Mononuclear cell (primary cell): Measurements from ENCODE around the gene SLC11A2. TPM values are rescaled to one million over a fixed set of nuclear protein-coding genes. Genes with fewer than 3 reads are reported as not detected.
"Not testable (repeated sequence)": the region's sequence is repeated elsewhere in the genome, so short reads cannot be mapped to it uniquely, and the experiment has no call there.

Source experiments
- H3K27me3 ChIP-seq: 2 replicates; pipeline ENCODE4 v1.6.0; 2011; ENCODE audit warnings: low read length, control low read depth; ENCODE audit not compliant: insufficient read depth
- H3K4me1 ChIP-seq: 2 replicates; pipeline ENCODE4 v1.5.1; 2011; ENCODE audit warnings: mild to moderate bottlenecking, low read length, control low read depth; ENCODE audit not compliant: insufficient read depth
- H3K4me3 ChIP-seq: 2 replicates; pipeline ENCODE4 v1.5.1; 2011; ENCODE audit warnings: mild to moderate bottlenecking, low read length, moderate library complexity
- H3K9me3 ChIP-seq: 2 replicates; pipeline ENCODE4 v1.5.1; 2011; ENCODE audit warnings: low read depth, mild to moderate bottlenecking, control low read depth, low read length
- total RNA-seq: library from RNA; depleted of rRNA; stranded (reverse); fragments of >200 nt; gene quantifications from one replicate; pipeline ENCODE4 v1.2.3, GENCODE V29; 2012

The SLC11A2 gene
- total RNA-seq, 1 donor, result 51.2 TPM

DNA sequence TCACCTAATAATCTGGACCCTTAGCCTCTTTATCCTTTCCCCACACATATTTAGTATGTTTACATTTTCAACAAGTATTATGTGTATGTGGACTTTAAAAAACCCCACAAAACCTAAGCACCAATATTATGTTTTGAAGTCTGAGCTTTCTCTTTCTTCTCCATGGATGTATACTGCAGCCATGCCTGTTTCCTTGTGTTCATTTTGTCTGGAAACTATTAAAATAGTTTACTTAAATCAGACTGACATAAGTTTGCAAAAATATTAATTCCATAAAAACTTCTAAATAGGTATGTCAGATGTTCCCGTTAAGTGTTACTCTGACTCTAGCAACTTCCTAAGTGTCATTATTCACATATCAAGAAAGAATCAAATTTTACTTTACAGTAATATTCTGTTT lies 70.9 kb downstream of the SLC11A2 start:
- no peaks in the 10 kb centered on the region for H3K9me3 ChIP-seq
- peaks cover 5% of the 10 kb centered on the region for H3K4me1 ChIP-seq
- H3K27me3 ChIP-seq, result no peaks in the 10 kb centered on the region
- no peak overlapping the region for H3K4me3 ChIP-seq

DNA sequence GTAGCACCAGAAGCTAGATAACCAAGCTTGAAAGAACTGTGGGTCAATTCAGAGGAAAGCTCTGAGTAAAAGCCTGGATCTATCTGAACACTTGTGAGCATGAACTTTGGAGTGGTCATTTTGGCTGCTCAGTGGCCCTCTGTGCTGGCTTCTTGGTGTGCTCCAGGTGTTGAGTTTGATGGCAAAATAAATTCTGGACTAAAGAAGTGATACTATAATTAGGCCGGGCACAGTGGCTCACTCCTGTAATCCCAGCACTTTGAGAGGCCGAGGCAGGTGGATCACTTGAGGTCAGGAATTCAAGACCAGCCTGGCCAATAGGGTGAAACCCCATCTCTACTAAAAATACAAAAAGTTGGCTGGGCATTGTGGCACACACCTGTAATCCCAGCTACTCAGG lies 71.4 kb downstream of the SLC11A2 start:
- not testable (repeated sequence) for H3K4me3 ChIP-seq, H3K4me1 ChIP-seq, H3K27me3 ChIP-seq, H3K9me3 ChIP-seq

DNA sequence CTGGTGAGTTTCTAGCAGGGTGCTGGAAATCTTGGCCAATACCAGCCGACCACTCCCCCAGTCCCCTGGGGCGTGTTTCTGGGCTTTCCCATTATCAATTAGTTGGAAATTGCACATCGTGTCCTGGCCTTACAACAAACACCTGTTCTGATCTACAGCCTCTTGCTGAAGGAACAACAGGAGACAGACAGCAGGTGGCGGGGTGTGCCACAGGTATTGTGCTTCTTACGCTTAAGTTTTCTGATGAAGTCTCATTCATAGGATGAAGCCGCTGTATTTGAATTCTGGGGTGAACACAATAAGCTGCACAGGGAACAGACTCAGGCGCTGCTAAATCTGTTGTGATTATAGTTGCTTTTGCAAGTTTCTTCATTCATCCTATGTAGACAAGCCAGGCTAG lies 73.1 kb downstream of the SLC11A2 start:
- Histone ChIP-seq H3K27me3 (no peaks in the 10 kb centered on the region), H3K4me3 (no peak overlapping the region), H3K4me1 (peaks cover 5% of the 10 kb centered on the region), H3K9me3 (no peaks in the 10 kb centered on the region)

DNA sequence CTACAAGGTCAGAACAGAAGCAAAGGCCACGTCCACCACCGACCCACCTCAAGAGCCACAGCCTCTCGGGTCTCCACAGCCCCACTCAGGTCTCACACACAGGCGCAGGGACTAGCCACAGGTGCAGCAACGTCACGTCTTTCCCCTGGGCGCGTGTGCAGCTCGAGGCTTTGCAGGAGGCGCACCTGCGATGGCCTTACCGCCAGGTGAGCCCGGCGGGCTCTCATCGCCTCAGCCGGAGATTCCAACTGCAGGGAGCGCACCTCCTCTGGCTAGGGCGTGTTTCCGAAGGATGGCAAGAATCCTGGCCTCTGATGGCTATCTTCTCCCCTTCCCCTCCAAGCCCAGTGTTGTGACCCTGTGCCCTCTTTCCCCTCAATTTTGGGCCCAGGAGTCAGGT lies 73.7 kb downstream of the SLC11A2 start, which contains the start of gene HIGD1C:
Gene HIGD1C (plus strand): TSS at position 35 of the 400 bp plus-strand sequence. CDS start 1,455 bp downstream, outside the sequence.
- no peaks in the 10 kb centered on the region for H3K9me3 ChIP-seq
- no peaks in the 10 kb centered on the region for H3K27me3 ChIP-seq
- no peak within 1 kb of the TSS for H3K4me3 ChIP-seq
- peaks cover 5% of the 10 kb centered on the region for H3K4me1 ChIP-seq

DNA sequence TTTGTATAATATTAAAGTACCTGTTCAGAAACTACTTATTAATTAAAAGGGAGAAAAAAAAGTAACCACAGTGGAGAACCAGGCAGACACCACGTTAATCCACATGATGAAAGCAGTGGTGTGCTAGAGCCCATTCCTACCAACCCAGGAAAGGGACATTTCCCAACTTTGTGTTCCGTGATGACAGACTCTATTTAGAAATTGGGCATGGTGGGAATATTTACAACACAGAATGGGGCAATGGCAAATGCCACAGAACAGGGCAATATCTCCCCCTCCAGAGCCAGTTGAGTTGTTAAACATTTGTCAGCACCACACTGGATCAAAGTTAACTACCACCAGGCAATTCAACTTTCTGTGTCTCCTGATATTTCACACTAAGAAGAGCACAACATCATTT lies 75.1 kb downstream of the SLC11A2 start:
- Histone ChIP-seq H3K4me1 (peaks cover 5% of the 10 kb centered on the region), H3K4me3 (no peak overlapping the region), H3K9me3 (no peaks in the 10 kb centered on the region), H3K27me3 (no peaks in the 10 kb centered on the region)

DNA sequence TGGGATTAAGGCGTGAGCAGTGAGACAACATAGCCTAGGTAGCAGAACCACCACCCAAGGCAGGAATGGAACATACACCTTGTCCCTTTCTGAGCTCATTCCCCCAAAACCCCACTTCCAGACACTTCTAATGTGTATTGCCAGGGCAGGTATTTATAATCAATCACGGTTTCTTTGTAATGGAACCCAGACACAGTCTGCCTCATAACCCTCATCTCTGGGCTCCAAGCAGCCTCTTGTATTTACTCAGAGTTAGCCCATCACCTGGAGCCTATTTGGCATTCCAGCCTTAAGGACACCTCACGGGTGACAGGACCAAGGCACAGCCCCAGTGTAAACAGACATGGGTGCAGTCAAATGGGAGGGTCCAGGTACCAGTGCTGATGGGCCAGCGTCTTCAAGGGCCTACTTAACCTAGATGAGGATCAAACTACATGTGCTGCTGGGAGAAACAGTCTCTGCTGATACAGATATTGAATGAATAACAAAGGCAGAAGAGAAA lies 76.3 kb downstream of the SLC11A2 start:
- Histone ChIP-seq H3K4me3 (no peak overlapping the region), H3K4me1 (peaks cover 5% of the 10 kb centered on the region), H3K27me3 (no peaks in the 10 kb centered on the region), H3K9me3 (no peaks in the 10 kb centered on the region)

DNA sequence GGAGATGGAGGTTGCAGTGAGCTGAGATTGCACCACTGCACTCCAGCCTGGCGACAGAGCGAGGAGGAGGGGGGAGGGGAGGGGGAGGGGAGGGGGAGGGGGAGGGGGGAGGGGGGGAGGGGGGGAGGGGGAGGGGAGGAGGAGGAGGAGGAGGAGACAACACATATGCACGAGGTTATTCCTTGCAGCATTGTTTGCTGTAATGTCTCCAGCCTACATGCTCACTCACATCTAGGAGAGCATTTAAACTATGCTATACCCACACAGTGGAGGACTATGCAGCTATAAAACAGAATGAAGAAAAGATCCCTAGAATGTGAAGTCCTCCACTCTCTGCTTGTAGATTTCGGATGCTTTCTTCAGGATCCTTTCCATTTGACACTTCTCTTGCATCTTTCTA lies 77.4 kb downstream of the SLC11A2 start:
- Histone ChIP-seq H3K4me1 (peaks cover 5% of the 10 kb centered on the region), H3K9me3 (no peaks in the 10 kb centered on the region), H3K4me3 (no peak overlapping the region), H3K27me3 (no peaks in the 10 kb centered on the region)

DNA sequence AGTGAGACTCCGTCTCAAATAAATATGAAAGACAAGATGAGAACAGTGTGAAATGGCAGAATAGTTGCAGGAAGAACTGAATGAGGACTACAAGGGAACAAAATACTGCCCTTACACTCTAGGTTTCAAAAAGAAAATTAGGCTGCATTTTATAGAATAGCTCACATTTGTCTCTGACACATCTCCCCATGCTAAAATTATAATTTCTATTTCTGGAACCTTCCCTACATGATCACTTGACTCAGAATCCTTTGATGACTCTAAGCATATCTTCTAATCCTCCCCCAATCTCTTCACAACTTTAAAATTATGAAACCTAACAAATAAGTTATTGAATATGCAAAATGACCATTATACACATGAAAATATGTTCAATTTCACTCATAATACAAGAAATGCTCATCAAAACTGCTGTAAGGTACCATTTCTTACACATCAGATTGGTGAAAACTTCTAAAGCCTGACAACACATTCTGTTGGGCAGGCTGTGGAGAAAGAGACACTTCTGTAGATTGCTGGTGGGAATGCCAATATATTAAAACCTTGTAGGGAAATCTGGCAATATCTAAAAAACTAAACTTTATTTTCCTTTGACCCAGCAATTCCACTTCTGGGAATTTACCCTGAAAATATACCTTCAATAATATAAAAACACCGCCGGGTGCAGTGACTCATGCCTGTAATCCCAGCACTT lies 78.1 kb downstream of the SLC11A2 start:
- Histone ChIP-seq H3K4me3 (no peak overlapping the region), H3K9me3 (no peaks in the 10 kb centered on the region), H3K4me1 (peaks cover 5% of the 10 kb centered on the region), H3K27me3 (no peaks in the 10 kb centered on the region)

DNA sequence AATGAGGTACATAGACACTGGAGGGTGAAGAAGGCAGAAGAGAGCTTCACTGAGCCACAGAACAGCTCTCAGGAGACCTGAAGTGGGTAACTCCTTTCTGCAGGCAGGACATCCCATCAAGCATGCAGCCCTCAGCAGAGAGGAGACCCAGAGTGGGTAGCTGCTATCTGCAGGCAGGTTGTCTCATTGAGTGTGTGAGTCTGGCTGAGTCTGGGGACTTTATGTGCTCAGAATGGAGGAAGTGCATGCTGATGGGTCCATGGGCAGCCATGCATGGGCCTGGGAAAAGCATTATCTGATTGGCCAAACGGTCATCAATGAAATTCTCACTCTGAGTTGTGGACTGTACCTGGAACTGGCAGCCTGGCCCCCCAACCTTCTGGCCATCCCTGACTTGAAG lies 88.5 kb downstream of the SLC11A2 start:
- H3K9me3 ChIP-seq, result no peaks in the 10 kb centered on the region
- peaks cover 39% of the 10 kb centered on the region for H3K4me1 ChIP-seq
- H3K27me3 ChIP-seq, result no peaks in the 10 kb centered on the region
- H3K4me3 ChIP-seq, result no peak overlapping the region

DNA sequence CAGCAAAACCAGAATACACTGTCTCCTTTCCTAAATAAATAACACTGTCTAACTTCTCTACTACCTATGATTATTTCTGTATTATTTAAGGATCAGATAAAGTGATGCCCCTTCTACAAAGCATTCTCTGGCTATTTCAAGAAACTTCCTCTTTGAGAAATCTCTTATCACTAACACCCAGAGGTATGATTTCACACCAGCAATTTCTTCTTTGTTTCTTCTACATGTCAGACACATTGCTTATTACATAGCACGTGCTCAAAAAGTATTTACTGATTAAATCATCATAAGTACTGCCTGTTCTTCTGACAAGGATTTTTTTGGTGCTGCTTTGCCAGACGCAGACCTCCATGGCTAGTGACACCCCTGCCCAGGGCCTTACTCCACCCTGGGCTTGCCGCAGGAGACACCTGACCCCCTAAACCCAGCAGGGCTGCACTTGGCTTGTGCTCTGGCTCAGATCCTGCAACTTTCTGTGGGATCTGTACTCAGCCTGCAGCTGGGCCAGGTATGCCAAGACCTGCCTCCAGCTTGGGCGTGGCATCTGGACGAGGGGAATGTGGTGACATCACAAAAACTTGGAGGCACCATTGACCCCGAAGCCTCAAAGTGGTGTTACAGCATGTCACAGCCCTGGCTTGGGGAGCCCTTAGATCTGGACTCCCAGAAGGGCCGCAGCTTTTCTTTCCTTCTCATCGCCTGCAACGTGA lies 89.2 kb downstream of the SLC11A2 start:
- Histone ChIP-seq H3K4me1 (peaks cover 42% of the 10 kb centered on the region), H3K9me3 (no peaks in the 10 kb centered on the region), H3K27me3 (no peaks in the 10 kb centered on the region), H3K4me3 (no peak overlapping the region)

DNA sequence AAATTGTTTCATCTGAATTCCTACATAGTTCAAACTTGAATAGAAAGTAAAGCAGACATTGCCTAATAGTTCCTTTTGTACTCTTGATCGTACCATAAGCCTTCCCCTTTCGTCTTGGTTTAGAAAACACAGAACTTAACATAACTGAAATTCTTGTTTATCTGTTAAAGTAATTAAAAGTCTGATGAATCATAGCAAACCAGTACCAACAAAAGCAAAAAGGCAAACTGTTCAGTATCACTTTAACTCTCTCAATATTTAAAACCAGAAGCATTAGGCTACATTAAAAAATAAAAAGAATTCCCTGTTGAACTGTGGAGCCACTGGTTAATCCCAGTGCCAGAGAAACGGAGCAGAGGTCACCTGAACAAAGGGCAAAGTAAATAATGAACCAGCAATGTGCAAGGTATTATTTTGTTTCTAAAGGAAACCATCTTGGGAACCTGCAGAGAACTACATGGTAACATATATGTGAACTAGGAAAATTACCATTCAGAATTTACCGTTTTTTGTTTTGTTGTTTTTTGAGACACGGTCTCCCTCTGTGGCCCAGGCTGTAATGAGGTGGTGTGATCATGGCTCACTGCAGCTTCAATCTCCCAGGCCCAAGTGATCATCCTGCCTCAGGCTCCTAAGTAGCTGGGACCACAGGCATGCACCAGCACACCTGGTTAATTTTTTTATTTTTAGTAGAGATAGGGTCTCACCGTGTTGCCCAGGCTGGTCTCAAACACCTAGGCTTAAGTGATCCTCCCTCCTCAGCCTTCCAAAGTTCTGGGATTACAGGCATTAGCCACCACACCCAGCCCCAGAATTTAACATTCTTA lies 91.0 kb downstream of the SLC11A2 start:
- Histone ChIP-seq H3K4me1 (peaks cover 45% of the 10 kb centered on the region), H3K9me3 (no peaks in the 10 kb centered on the region), H3K27me3 (no peaks in the 10 kb centered on the region), H3K4me3 (no peak overlapping the region)

DNA sequence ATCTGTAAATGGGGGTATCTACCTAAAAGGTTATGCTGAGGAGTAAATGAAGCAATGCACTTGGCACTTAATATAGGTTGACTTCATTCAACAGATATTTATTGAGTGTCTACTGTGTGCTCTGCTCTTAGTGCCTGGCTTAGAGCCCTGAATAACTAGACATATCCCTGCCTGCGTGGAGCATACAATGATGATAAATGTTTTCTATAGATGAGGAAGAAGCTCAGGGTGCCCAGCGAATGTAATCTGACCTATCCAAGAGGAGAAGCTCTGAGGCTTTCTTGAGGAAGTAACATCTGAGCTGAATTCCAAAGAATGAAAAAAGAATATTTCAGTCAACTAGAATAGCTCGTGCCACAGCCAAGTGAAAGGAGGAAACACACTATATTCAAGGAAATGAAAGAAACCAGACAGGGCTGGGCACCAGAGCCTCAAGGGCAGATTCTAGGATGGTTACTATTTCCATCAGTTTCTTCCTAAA lies 91.8 kb downstream of the SLC11A2 start:
- peaks cover 45% of the 10 kb centered on the region for H3K4me1 ChIP-seq
- H3K4me3 ChIP-seq, result no peak overlapping the region
- H3K27me3 ChIP-seq, result no peaks in the 10 kb centered on the region
- H3K9me3 ChIP-seq, result no peaks in the 10 kb centered on the region

DNA sequence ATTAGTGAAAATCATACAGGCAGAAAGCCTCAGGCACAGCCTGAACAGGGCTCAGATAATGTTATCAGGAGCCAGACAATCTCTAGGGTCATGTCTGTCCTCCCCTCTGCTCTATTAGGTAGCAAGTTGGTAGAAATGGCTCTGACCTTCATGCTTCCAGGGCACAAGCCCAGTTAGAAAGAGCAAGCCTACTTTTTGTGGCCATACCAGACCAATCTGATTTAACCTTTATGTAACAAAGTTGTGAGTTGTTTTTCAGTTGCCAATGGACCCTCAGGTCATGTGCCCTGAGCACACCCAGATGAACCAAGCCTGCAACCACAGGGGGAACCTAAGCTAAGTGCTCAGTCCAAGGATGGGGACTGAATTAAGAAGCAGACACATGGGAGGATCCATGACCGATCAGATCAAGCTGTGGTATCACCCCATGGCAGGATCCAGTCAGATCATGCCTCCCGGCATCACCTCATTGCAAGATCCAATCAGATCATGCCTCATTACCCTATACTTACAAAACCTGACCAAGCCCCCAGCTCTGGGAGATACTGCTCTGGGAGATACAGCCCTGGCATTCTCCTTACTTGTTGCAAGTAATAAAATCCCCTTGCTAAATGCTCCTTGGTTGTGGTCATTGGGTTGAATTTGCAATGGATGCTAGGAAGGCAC lies 92.6 kb downstream of the SLC11A2 start:
- H3K9me3 ChIP-seq, result no peaks in the 10 kb centered on the region
- H3K4me3 ChIP-seq, result no peak overlapping the region
- H3K27me3 ChIP-seq, result no peaks in the 10 kb centered on the region
- H3K4me1 ChIP-seq, result peaks cover 52% of the 10 kb centered on the region

DNA sequence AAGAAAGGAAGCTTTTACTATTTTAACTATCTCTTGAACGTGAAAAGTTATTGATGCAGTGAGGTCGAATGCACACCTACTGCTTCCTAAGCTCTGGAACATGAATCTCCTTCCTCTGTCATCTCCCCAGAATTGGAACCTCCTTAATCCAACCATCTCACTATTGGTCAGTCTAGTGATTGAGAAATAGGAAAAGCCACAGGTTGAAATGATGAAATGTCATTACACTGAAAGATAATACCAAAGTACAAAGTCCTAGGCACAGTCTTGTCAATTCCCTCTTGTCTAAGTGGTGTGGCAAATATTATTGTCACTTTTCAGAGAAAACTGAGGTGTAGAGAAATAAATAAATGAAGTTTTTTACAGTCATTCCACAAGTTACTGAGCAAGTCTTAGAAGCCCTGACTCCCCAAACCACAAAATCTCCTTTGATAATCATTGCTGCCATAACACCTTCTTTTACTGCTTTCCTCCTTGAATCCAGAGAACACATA lies 93.3 kb downstream of the SLC11A2 start:
- no peaks in the 10 kb centered on the region for H3K27me3 ChIP-seq
- H3K9me3 ChIP-seq, result no peaks in the 10 kb centered on the region
- H3K4me1 ChIP-seq, result peaks cover 60% of the 10 kb centered on the region
- H3K4me3 ChIP-seq, result no peak overlapping the region
